Heart left ventricle (tissue), 16 donors: ENCODE measurements around the gene MIER1. TPM values are rescaled to one million over a fixed set of nuclear protein-coding genes. Genes with fewer than 3 reads are reported as not detected.

ENCODE experiments used
- ATAC-seq, 4 donors: fragments of 200-7000 bp; cut with Tn5 transposase; one replicate each; pipeline ENCODE4 v1.9.1; 2020 to 2022; ENCODE audit warnings: moderate library complexity in 4 of 4, mild to moderate bottlenecking in 3 of 4, moderate number of reproducible peaks in 1 of 4
- DNase-seq, 5 donors: peaks; one replicate each; pipeline ENCODE4 v3.0.0-alpha.2; 2020
- H3K27ac ChIP-seq, 12 donors: fragments of 200-600 bp; sonication (generic) in 4 of 12; one replicate each; pipeline versions ENCODE4 v1.5.0 to v1.8.0; 2016 to 2022; ENCODE audit warnings: mild to moderate bottlenecking in 2 of 12
- H3K27me3 ChIP-seq, 9 donors: fragments of 200-600 bp; sonication (generic) in 2 of 9; one replicate each; pipeline versions ENCODE4 v1.5.1 to v1.8.0; 2016 to 2022; ENCODE audit warnings: mild to moderate bottlenecking in 3 of 9
- H3K36me3 ChIP-seq, 9 donors: fragments of 200-600 bp; sonication (generic) in 2 of 9; one replicate each; pipeline versions ENCODE4 v1.5.0 to v1.8.0; 2018 to 2022; ENCODE audit warnings: mild to moderate bottlenecking in 2 of 9
- H3K4me1 ChIP-seq, 12 donors: fragments of 200-600 bp; sonication (generic) in 4 of 12; one replicate each; pipeline versions ENCODE4 v1.5.0 to v1.8.0; 2016 to 2022; ENCODE audit warnings: mild to moderate bottlenecking in 3 of 12
- H3K4me3 ChIP-seq, 12 donors: fragments of 200-600 bp; sonication (generic) in 4 of 12; one replicate each; pipeline versions ENCODE4 v1.5.0 to v1.8.0; 2017 to 2022; ENCODE audit warnings: mild to moderate bottlenecking in 9 of 12, moderate library complexity in 4 of 12
- H3K9me3 ChIP-seq, 12 donors: fragments of 200-600 bp; sonication (generic) in 4 of 12; one replicate each; pipeline versions ENCODE4 v1.5.0 to v1.8.0; 2016 to 2022; ENCODE audit warnings: mild to moderate bottlenecking in 1 of 12
- CTCF ChIP-seq, 12 donors: fragments of 200-600 bp; sonication (generic) in 4 of 12; IDR thresholded peaks; one replicate each; pipeline versions ENCODE4 v1.5.0 to v1.8.0; 2018 to 2022; ENCODE audit warnings: antibody characterized with exemption in 12 of 12, mild to moderate bottlenecking in 5 of 12
- POLR2A ChIP-seq, 2 donors: fragments of 450-650 bp; IDR thresholded peaks; one replicate each; pipeline ENCODE4 v1.6.1; 2017; ENCODE audit warnings: antibody characterized with exemption in 2 of 2, mild to moderate bottlenecking in 2 of 2, moderate library complexity in 2 of 2
- WGBS, 4 donors: extraction: QIAGEN DNeasy Blood & Tissue Kit in 2 of 4; methylation state at CpG; one replicate each; pipeline versions ENCODE4 v1.1.5 to v1.1.7; 2013 to 2018; 5-methylcytosine and 5-hydroxymethylcytosine counted together
- intact Hi-C, 10 donors: fragments of 100-400 bp; cut with DNase I; formaldehyde crosslinking; loops; one replicate each; pipeline versions ENCODE4 v1.11.1 to v1.14.2; 2022
- polyA plus RNA-seq, 2 donors: library from polyadenylated mRNA; stranded (reverse); fragments of 200-250 nt; gene quantifications; one replicate each; pipeline ENCODE4 v1.2.3, GENCODE V29; 2013
- total RNA-seq, 9 donors: library from RNA; depleted of rRNA in 2 of 9; stranded (reverse); fragments of >200 nt in 2 of 9; fragmentation: NEBNext Ultra II Directional in 3 of 9; extraction: Animal tissue kit (Norgen Biotek cat#: 25700) in 3 of 9; gene quantifications; one replicate each; pipeline versions ENCODE4 v1.1.0 to v1.2.4, GENCODE V29; 2016 to 2023
- donor health status: ischemic (EF 13 %, LVEDD 7.1; RV severe dilation, severe dysfunction).
- donor health status: healthy with polysubstance abuse.
- donor health status: DM: no; HTN: yes; CAD: no.
- donor health status: DM: no; HTN: no; CAD: no.
- donor health status: ischemic (EF 25% LVEDD 6.9; RV normal size, moderate dysfunction).
- donor health status: ischemic (EF 25% LVEDD 5.7; RV mildly dilated, moderate dysfunction).
- donor health status: healthy.
- donor health status: DM: yes; HTN: yes; CAD: no.
- donor health status: ischemic (EF 35%, LVEDD 5.7; RV mildly dilated, moderate dysfunction).
- donor health status: nonischemic (EF 11% LVEDD 7.7; RV severe dilation, severe dysfunction).
- donor health status: DM: yes; HTN: yes; CAD: no.
- donor health status: PGD.
- donor health status: ischemic (EF 29% LVEDD 5.4; RV normal size, mild dysfunction).
- donor health status: nonischemic (EF 23%, LVEDD 6.1; RV moderate dilation, normal function).

The MIER1 gene
- total and polyA plus RNA-seq, 11 donors = 7.3 to 23.8 (median 18.7) TPM

GRCh38 chr1:67031121-67031858, 106.5 kb downstream of the MIER1 start:
- Histone ChIP-seq H3K27ac (peak overlapping the region in 6 of 12 donors; percentile 2 to 63 (median 44)), H3K27me3 (no peaks in the 10 kb centered on the region), H3K4me3 (no peak overlapping the region), H3K4me1 (peaks cover 0 to 20% (median 12%) of the 10 kb centered on the region in 12 donors), H3K36me3 (peaks cover 0 to 38% (median 12%) of the 10 kb centered on the region in 9 donors), H3K9me3 (peaks cover 0 to 8% (median 0%) of the 10 kb centered on the region in 12 donors)
- TF ChIP-seq POLR2A (IDR thresholded peaks at IDR 0.05) (no peak), CTCF (IDR thresholded peaks at IDR 0.05) (no peak)
- ATAC-seq = peak; percentile 75 to 89 (median 87)
- WGBS, 4 donors = 55 to 68% (median 58%) methylated on average over 5 of the region's 5 CpGs
- intact Hi-C loops = no loop called here
- peak in 2 of 5 donors; percentile 16 to 23 for DNase-seq

GRCh38 chr1:67031859-67032247, 107.1 kb downstream of the MIER1 start:
- Histone ChIP-seq H3K27me3 (no peaks in the 10 kb centered on the region), H3K27ac (peak overlapping the region in 5 of 12 donors; percentile 2 to 63 (median 44)), H3K36me3 (peaks cover 0 to 43% (median 18%) of the 10 kb centered on the region in 9 donors), H3K4me1 (peaks cover 0 to 20% (median 12%) of the 10 kb centered on the region in 12 donors), H3K4me3 (no peak overlapping the region), H3K9me3 (peaks cover 0 to 8% (median 0%) of the 10 kb centered on the region in 12 donors)
- TF ChIP-seq POLR2A (IDR thresholded peaks at IDR 0.05) (no peak), CTCF (IDR thresholded peaks at IDR 0.05) (no peak)
- DNase-seq (no peak), ATAC-seq (peak in 2 of 4 donors; percentile 27 to 47)
- intact Hi-C loops = no loop called here
- 84 to 90% (median 85%) methylated on average over 4 of the region's 4 CpGs for WGBS, 4 donors

Other genes with a start within 250 kb of the MIER1 start
- 1 to 10 TPM in 6 of 9 donors, under 1 TPM in 3; 0.48 to 7.3 (median 1.8) TPM for gene DYNLT5, start 172.5 kb upstream of the MIER1 start, total RNA-seq
- 1 to 10 TPM; 1.7 to 3.1 TPM for gene DYNLT5, start 172.5 kb upstream of the MIER1 start, polyA plus RNA-seq
- not detected for gene INSL5, start 123.7 kb upstream of the MIER1 start, total RNA-seq
- gene INSL5, start 123.7 kb upstream of the MIER1 start, polyA plus RNA-seq = not detected
- 10 to 100 TPM in 5 of 9 donors, 1 to 10 TPM in 4; 4.5 to 18.9 (median 10.5) TPM for gene DNAI4, start 134 bp upstream of the MIER1 start, total RNA-seq
- gene DNAI4, start 134 bp upstream of the MIER1 start, polyA plus RNA-seq = 1 to 10 TPM in 1 of 2 donors, under 1 TPM in 1; 0.72 to 1.3 TPM
- 1 to 10 TPM; 2.9 to 6.8 (median 4.2) TPM for gene SLC35D1, start 129.2 kb downstream of the MIER1 start, total RNA-seq
- 1 to 10 TPM; 1.8 to 3.1 TPM for gene SLC35D1, start 129.2 kb downstream of the MIER1 start, polyA plus RNA-seq
- not detected for gene C1orf141, start 210.0 kb downstream of the MIER1 start, total RNA-seq
- gene C1orf141, start 210.0 kb downstream of the MIER1 start, polyA plus RNA-seq = not detected
- gene IL23R, start 241.5 kb downstream of the MIER1 start, total RNA-seq = not detected
- not detected for gene IL23R, start 241.5 kb downstream of the MIER1 start, polyA plus RNA-seq